SW 1271 (cell line): ENCODE measurements around the gene STK32C.

Experiments used
- DNase-seq, 2 experiments: peaks; one replicate each; lab custom pipeline; 2025; lab: John Stamatoyannopoulos, UW

The STK32C gene

DNA sequence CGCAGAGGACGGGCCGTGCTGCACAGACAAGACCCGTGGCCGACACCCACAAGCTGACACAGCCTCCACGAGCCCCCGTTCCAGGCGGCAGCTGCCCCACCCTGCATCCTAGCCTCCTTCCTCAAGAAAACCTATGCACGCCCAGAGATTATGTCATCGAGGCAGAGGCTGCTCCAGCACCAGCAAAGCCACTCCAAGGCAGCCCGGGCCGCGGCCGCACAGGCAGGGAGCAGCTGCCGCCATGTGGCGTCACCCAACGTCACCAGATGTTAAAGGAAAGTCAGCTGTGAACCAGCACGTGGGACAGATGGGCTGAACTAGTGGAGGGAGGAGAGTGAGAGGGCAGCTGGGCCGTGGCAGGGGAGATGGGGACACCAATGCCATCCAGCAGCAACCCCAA is 59.8 kb downstream of the STK32C start:
- no peak for DNase-seq

DNA sequence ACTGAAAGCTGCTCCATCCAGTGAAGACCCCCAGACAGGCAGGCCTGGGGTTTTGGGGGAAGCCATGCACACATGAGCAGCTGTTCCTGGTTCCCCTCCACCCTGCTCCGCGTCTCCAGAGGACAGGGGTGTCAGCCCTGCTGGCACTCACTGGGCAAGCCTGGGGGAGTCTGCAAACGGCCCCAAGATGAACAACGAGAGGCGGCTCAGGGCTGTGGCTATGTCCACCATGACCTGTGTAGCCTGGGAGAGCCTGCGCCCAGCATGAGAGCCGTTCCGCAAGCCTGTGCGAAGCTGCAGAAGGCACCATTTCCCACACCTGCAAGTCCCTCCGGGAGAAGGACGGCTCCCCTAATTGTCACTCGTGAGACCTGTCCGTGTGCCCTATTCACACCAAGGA is 61.5 kb downstream of the STK32C start:
- no peak for DNase-seq

GRCh38 chr10:132245056-132245455 is 62.7 kb downstream of the STK32C start:
- no peak for DNase-seq

- no peak for DNase-seq
Measured at GRCh38 chr10:132243626-132244025, 64.1 kb downstream of the STK32C start.

- no peak for DNase-seq
Measured at GRCh38 chr10:132243141-132243540, 64.6 kb downstream of the STK32C start.

GRCh38 chr10:132242103-132242840 is 65.5 kb downstream of the STK32C start:
- no peak for DNase-seq

DNA sequence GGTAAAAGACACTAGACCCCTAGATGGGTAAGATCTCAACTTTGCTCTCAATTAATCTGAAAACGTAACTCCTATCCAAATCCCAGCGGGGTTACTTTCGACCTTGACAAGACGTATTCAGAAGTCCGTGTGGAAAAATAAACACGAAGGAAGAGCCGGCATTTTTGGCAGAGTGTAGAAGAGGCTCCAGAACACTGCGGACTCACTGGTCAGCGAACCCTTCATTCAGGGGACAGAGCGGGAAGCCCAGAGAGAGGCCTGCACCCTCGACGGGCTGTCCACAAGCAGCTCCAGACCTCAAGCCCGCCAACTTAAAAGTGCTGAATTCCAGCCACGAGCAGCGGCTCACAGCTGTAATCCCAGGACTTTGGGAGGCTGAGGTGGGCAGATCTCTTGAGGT is 66.3 kb downstream of the STK32C start:
- no peak for DNase-seq

- no peak for DNase-seq
Measured at GRCh38 chr10:132241086-132241485, 66.7 kb downstream of the STK32C start.

GRCh38 chr10:132240581-132240980 is 67.2 kb downstream of the STK32C start:
- no peak for DNase-seq

- DNase-seq, result no peak
Measured at GRCh38 chr10:132240156-132240555, 67.6 kb downstream of the STK32C start.

DNA sequence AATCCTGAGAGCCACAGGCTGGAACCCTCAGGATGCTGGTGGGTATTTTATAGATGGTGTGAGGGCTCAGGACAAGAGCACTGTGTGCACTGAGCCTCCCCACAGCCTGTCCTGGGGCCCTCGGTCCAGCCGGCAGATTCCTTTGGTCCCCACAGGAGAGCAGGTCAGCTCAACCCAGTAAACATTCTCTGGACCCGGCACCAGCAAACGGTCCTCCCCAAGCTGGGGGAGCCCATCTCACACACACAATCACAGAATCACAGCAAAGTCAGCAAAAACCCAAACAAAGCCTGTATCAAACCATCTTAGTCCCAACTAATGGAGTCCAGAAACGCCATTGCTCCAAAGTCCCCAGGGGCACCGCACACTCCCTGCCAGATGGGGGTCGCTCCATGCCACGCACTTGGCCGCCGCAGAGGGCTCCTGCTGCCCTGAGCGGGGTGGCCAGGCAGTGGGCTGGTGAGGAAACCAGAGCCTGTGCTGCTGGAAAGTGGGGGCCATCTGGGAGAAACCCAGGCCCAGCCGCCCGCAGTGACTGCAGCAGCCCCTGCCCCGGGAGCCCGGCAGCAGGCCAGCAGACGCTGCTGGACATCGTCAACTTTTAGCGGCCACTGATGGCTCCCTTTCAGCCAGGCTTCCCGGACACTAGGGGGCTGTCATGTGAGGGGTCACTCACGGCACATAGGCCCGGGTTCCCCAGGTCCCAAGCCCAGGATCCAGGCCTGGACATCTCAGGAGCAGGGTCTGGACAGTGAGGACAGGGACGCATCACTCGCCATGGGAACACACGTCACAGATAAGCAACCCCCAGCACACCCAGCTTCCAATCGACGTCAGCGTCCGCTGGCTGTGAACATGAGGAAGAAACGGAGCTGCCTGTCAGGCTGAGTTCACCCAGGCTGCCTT is 68.4 kb downstream of the STK32C start:
- no peak for DNase-seq

- no peak for DNase-seq
Measured at GRCh38 chr10:132238371-132239125, 69.2 kb downstream of the STK32C start.

- DNase-seq, result no peak
Measured at GRCh38 chr10:132237871-132238270, 69.9 kb downstream of the STK32C start.

GRCh38 chr10:132237396-132237795 is 70.4 kb downstream of the STK32C start:
- DNase-seq, result no peak

GRCh38 chr10:132236881-132237280 is 70.9 kb downstream of the STK32C start:
- no peak for DNase-seq

DNA sequence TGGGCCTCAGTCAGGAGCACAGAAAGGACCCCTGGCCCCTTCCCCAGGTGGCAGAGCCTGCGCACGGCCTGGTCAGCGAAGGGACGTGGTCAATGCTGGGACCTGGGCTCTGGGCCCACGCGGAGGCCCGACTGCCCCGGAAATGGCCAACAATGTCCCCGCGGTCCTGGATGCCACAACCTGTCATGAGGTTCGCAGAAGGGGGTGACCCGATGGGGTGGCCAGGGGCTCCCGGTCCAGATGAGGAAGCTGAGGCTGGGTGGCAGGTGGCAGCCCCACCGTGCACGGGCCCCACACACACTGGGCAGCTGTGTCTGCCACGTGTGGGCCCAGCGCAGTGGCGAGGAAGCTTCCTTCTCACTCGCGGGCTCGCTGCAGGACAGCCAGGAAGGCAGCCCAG is 71.6 kb downstream of the STK32C start:
- DNase-seq, result no peak

- DNase-seq, result no peak
Measured at GRCh38 chr10:132234860-132235259, 72.9 kb downstream of the STK32C start.

DNA sequence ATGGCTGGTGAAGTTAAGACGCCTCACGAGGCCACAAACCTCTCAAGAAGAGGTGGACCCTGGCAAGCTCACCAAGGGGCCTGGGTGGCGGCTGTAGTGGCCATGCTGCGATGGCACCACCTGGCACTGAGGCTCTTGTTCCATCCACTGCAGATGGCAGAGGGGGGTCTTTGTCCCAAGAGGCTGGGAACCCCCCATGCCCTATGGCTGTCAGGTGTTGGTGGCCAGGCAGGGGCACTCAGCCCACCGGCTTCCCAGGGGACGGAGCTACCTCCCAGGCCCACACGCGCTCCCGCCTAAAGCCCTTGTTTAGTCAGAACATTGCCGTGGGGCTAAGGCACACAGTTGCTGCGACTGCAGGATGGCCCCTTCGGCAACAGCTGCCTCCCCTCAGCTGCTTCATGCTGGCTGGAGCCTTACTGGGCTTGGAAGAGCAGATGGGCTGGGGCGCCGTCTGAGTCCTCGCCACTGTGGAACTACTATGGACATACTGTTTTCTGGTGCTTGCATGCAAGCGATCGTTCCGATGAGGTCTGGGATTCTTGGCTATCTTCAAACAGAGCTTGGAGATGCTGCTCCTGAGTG is 74.2 kb downstream of the STK32C start:
- no peak for DNase-seq

DNA sequence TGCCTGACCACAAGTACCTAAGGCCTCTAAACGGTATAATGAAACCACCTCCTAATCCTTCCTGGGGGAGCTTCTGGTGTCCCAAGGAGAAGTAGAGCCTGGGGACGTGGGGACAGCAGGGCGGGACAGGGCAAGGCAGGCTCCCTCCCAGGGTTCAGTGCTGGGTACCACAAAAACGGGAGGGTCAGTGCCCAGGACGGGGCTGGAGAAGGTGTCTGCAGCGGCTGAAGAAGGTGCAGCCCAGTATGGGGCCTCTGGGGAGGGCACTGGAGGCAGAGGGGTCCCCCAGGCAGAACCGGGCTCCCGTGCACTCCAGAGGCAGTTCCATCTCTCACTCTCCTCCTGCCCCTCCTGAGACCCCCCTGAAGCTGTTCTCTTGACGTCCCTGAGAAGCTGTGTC is 74.8 kb downstream of the STK32C start:
- DNase-seq, result no peak

- no peak for DNase-seq
Measured at GRCh38 chr10:132232023-132232951, 75.5 kb downstream of the STK32C start.

DNA sequence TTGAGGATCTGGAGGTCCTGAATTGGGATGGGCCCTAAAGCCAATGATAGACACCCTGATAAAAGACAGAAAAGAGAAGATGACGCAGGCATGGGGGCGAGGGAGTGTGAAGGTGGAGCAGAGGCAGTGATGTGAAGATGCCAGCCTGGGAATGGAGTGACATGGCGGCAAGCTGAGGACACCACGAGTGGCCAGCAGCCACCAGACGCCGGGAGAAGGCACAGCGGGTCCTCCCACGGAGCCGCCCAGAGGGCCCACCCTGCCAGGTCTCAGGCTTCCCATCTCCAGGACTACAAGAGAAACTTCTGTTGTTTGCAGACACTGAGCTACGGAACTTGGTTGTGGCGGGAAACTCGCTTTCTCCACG is 76.1 kb downstream of the STK32C start:
- no peak for DNase-seq
